GM19372 (cell line): Measurements from ENCODE around the gene PCDHA2.
"Not testable (repeated sequence)": the region's sequence is repeated elsewhere in the genome, so short reads cannot be mapped to it uniquely, and the experiment has no call there.

Source experiments
- ATAC-seq: cut with Tn5 transposase; IDR thresholded peaks from one replicate; pipeline ENCODE4 v1.9.1; 2021; ENCODE audit warnings: mild to moderate bottlenecking, low read depth, moderate library complexity; ENCODE audit not compliant: unreplicated experiment

Gene PCDHA2

GRCh38 chr5:140808889-140809291, 14.2 kb downstream of the PCDHA2 start:
- ATAC-seq, result no peak

GRCh38 chr5:140821375-140822280, 27.0 kb downstream of the PCDHA2 start, which contains the start of gene PCDHA5:
PCDHA5 (plus strand) TSS chr5:140821613.
- no peak for ATAC-seq

GRCh38 chr5:140822281-140822629, 27.6 kb downstream of the PCDHA2 start:
- ATAC-seq, result no peak

- not testable (repeated sequence) for ATAC-seq
These were observed 28.3 kb downstream of the PCDHA2 start for GRCh38 chr5:140822969-140823368.

GRCh38 chr5:140823475-140823874, 28.8 kb downstream of the PCDHA2 start:
- no peak for ATAC-seq

GRCh38 chr5:140827704-140828361, 33.2 kb downstream of the PCDHA2 start, which contains the start of gene PCDHA6:
PCDHA6 (plus strand) TSS chr5:140827960; CDS start chr5:140828092, 132 bp downstream.
- ATAC-seq, result no peak

GRCh38 chr5:140828362-140828737, 33.7 kb downstream of the PCDHA2 start:
- ATAC-seq, result no peak

GRCh38 chr5:140829511-140830501, 35.2 kb downstream of the PCDHA2 start:
- ATAC-seq, result not testable (repeated sequence)

- no peak for ATAC-seq
These were observed 39.3 kb downstream of the PCDHA2 start, which contains the start of gene PCDHA7 for GRCh38 chr5:140833993-140834392. PCDHA7 (plus strand) TSS chr5:140834269; CDS start chr5:140834384, 115 bp downstream.

GRCh38 chr5:140834439-140835008, 39.9 kb downstream of the PCDHA2 start:
- not testable (repeated sequence) for ATAC-seq

GRCh38 chr5:140835622-140836510, 41.2 kb downstream of the PCDHA2 start:
- no peak for ATAC-seq

GRCh38 chr5:140840978-140841962, 46.6 kb downstream of the PCDHA2 start, which contains the start of gene PCDHA8:
PCDHA8 (plus strand) TSS chr5:140841187; CDS start chr5:140841322, 135 bp downstream.
- no peak for ATAC-seq

- ATAC-seq, result no peak
These were observed 48.4 kb downstream of the PCDHA2 start for GRCh38 chr5:140842798-140843733.
